Renal pelvis (tissue), 4 donors: ENCODE measurements around the gene NUDT14. TPM values are rescaled to one million over a fixed set of nuclear protein-coding genes. Genes with fewer than 3 reads are reported as not detected.

Experiments used
- DNase-seq: peaks from one replicate; pipeline ENCODE4 v3.0.0-alpha.2; 2013
- polyA plus RNA-seq, 3 donors: library from polyadenylated mRNA; unstranded; fragments of 120-200 nt; gene quantifications; one replicate each; pipeline ENCODE4 v1.2.1, GENCODE V29; 2013; ENCODE audit not compliant: insufficient read length in 3 of 3

NUDT14 gene
- polyA plus RNA-seq, 3 donors, result 36.6 to 44.0 (median 38.1) TPM

DNA sequence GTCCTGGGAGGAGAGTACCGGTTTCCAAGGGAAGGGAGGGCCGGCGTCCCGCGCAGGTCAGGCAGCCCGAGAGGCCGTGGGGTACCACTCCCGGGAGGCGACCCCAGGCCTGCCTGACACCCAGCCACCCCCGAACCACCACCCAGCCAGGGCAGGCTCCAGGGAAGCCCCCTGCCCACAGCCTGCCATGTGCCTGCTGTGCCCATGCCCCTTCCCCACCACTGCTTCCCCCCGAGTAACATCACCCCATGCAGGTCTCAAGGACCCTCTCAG, 2.3 kb downstream of the NUDT14 start:
- DNase-seq, result no peak

DNA sequence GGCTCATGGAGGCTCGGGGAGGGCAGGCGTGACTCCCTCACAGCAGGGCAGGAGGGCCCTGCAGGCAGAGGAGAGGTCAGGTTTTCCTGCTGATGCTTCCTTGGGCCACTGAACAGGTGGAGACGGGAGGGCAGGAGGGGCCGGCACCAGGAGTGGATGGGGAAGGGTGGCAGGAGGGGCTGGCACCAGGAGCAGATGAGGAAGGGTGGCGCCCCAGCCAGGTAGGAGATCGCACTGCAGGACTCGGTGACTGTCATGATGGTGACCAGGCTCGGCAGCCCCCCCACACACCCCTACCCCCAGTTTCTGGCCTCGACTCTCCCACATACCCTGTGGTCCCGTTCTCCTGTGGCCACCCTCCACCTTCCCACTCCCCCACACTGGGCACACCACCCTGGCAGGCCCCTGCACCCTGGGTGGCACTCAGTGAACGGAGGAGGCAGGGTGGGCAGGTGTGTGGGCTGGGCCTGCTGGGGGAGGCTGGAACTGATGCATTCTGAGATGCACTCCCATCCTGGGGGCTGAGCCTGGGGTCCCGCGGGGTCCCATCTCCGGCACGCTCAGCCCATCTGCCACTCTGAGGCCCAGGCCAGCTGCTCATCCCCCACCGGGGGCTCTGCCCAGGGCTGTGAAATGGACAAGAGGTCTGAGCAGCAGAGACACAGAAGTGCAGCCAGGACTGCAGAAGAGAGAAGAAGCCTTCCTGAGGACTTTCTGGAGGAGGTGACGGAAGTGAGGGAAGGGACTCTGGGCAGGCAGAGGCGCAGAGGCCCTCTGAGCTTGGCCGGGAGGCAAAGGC, 2.8 kb downstream of the NUDT14 start:
- no peak for DNase-seq

DNA sequence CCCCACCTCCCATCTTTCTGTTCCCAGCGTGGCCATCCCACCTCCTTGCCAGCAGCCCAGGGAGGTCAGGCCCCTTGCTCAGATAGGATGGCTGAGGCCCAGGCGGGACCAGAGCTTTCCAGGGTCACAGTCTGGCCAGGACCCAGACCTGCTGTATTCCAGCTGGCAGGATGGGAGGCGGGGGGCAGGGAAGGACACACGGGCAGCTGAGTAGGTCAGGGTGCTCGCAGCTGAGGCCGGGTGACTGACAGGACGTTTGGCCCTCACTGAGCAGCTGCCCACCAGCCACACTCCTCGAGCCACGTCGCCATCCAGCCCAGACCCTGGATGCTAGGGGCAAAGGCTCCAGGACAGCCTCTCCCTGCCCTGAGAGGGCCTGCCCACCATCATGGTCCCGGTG, 4.0 kb downstream of the NUDT14 start:
- DNase-seq, result no peak

DNA sequence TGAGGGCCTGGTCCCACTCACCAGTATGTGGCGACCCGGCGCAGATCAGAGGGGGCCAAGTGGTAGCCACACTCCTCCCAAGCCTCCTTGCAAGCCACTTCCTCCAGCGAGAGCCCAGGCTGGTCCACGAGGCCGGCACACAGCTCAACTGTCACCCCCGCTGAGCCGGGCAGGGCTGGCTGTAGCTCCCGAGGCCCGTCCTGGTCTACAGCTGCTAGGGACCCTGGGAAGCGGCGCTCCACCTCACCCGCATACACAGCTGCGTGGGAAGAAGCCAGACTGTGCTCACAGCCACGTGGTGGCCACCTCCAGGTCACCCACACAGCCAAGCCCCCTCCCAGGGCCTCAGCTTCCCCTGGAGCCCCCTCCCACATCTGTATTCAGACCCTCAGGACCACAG, 4.6 kb downstream of the NUDT14 start:
- DNase-seq, result no peak

DNA sequence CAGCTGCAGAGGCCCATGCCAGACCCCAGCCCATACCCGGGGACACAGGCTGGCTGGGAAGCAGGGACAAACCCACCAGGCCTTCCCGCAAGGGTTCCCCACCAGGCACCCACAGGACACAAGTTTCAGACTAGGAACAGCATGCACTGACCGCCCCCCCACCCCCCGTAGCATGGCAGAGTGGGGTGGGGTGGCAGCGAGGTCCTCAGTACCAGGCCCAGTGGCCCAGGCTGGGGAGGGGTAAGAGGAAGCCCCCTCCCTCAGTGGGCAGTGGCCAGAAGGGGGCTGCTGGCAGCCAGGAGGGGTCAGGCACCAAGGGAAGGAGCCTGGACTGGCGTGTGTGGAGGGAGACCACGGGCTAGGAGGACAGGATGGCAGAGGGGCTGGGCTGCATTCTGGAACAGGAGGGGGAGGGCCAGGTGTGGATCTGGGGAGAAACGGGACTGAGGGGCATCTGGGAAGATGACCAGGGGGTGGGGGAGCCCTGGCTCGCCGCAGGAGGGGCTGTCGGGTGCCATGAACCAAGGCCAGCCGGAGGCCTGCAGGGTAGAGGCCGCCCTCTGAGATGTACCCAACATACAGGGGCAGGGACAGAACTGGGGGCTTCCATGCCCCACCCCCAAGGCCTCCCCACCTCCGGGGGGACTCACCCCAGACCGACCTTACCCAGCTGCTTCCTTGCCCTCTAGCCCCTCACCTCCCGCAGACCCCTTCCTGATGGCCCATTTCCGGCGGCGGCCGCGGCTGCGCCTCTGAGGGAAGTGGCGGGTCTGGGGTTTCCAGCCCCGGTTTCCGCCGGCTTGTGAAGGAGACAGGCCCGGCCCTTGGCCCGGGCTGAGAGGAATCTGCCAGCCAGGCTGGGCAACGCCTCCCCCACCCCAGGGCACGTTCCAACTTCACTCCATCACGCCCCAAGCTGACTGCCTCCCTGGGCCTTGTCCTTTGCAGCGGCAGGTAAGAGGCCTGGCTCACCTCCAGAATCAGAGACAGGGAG, 6.9 kb downstream of the NUDT14 start:
- DNase-seq, result no peak

DNA sequence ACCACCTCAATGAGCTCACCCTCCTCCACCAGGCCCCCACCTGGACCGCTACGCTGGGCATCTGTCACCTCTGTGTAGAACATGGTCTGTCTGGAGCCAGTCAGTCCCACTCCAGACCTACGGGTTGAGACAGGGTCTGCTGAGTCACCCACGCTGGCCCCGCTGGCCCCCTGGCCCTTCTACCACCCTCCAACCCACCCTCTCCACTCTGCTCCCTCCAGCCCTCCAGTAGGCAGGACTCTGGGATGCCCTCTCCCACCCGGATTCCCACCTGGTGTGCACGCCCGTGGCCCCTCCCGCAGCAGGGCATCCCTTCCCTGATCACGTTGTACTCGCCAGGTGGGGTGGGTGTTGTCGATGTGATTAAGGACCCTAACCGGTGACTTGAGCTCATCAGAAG, 8.0 kb downstream of the NUDT14 start:
- no peak for DNase-seq

DNA sequence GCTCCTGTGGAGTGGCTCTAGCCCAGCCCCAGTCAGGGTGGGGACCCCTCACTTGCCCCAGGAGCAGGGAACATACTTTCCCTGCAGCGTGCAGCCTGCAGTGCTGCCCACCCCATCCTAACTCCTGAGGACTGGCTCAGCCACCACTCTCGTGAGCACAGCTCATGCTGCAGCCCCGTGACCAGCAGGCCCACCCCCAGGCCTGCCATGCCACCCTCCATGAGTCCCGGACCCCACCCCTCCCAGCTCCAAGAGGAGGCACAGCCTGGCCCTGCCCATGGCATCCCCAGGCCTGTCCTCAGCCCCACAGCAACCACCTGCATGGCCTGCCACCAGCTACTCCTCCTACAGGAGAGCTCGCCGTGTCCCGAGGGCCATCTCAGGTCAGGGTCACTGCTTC, 8.6 kb downstream of the NUDT14 start:
- no peak for DNase-seq

DNA sequence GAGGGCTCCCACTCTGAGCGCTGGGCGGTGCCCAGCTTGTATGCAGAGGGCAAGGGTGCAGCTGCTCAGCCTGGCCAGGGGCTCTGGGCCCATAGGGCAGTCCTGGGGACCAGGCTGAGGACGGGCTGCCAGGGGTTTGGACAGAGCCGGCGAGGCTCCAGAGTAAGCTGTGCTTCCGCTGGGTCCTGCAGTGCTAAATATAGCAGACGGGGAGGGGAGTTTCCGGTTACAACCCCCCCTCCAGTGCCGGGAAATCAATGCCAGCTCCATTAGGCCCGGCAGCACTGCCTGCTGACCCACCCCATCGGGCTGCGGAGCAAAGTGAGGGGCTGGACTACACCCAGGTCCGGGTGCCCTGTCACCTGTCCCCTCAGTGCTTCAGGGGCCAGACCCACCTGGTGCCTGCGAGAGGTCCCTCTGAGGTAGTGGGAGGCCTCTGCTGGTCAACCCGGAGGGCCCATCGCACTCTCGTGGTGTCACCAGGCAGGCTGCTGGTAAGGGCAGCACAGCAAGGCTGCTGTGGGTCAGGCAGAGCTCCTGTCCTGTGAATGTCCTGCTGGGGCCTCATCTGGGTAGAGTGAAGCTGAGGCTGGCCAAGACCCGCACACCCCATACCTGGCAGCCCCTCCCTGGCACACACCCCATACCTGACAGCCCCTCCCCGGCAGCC, 10.0 kb downstream of the NUDT14 start:
- DNase-seq, result no peak

DNA sequence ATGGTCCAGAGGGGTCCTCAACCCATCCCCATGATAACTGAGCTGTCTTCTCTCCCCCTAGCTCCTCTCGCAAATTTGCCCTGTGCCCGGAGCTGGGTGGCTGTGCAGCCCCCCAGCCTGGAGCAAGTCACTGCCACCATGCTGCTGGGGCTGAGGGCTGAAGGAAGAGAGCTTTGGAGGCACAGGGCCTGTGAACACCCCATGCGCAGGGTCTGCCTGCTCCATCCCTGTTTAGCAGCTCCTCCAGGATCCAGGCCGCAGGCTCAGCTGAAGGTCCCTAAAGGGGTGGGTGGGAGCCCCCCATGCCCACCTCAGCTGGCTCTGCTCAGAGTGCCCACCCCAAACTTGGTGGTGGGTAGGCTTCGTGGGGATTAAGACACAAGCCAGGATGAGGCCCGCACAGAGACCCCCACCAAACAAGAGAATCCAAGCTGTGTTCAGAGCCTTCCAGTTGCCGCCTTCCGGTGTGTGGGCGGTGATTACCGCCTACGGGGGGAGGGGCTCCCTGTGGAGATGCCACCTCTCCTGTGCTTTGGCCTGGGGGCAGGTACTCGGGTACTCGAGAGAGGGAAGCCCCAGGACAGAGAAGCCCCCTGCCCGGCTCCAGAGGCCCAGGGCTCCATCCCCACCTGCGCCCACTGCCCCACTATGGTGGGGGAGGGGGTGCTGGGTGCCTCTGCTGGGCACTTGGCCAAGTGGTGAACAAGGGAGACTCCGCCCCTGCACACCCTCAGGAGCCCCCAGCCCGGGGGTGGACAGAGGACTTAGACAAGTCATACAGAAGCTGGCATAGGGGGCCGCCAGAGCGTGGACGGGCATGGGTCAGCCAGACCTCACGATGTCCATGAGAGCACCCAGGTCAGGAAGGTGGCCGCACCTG, 11.1 kb downstream of the NUDT14 start:
- DNase-seq, result no peak

DNA sequence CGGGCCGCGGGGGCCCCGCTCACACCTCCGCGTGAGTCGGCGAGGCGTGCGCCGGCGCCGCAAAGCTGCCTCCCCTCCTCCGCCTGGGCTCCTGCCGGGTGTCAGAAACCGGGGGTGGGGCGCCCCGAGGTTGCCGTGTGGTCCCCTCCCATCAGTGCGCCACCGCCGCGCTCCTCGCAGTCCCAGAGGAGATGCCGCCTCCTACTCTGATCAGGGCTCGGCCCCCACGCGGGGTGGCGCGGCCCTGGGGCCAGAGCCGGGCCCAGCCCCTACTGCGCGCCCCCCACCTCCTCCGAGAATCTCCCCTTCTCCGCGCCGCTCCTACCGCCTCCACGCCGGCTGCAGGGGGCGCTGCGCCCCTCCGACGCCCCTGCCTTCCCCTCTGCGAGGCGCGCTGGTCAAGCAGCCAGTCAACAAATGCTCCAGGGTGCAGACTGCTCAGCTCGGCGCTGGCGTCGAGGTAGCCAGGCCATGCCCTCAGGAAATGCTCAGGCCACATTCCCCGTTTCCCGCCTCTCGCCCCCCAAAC, 12.1 kb downstream of the NUDT14 start:
- DNase-seq, result no peak

DNA sequence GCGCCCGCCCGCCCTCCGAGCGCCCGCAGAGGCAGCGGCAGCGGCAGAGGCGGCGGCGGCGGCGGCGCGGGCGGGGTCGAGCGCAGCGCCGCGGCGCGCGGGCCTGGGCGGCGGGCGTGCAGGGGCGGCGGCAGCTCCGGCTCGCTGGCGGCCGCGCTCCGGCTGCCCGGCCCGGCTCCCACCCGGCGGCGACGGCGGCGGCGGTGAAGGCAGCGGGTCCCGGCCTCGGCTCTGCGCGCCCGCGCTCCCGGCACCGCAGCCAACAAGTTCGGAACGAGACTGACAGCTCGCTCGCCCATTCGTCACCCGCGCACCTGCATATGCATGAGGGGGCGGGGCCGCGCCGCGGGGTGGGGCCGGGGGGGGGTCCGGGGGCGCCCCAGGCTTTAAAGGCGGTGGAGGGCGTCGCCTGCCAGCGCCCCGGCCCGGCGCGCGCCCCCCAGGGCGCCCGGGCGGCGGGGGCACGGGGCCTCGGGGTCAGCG, 12.6 kb downstream of the NUDT14 start, which contains the start of gene JAG2:
Gene JAG2 (minus strand): TSS at position 281 of the 483 bp plus-strand sequence. CDS start 356 bp downstream, outside the sequence.
- DNase-seq, result no peak

DNA sequence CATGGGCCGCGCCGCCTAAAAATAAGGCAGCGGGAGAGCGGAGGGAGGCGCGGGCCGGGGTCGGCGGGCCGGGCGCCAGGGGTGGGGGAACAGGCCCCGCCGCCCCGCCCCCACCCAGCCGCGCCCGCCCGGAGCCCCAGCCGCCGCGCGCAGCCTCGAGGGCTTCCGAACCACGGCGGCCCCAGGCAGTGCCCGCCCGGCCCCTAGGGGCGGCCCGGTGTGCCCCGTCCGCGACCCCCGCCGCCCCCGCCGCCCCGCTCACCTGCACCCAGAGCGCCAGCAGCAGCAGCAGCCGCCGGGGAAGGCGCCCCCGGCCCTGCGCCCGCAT, 13.1 kb downstream of the NUDT14 start:
- no peak for DNase-seq

DNA sequence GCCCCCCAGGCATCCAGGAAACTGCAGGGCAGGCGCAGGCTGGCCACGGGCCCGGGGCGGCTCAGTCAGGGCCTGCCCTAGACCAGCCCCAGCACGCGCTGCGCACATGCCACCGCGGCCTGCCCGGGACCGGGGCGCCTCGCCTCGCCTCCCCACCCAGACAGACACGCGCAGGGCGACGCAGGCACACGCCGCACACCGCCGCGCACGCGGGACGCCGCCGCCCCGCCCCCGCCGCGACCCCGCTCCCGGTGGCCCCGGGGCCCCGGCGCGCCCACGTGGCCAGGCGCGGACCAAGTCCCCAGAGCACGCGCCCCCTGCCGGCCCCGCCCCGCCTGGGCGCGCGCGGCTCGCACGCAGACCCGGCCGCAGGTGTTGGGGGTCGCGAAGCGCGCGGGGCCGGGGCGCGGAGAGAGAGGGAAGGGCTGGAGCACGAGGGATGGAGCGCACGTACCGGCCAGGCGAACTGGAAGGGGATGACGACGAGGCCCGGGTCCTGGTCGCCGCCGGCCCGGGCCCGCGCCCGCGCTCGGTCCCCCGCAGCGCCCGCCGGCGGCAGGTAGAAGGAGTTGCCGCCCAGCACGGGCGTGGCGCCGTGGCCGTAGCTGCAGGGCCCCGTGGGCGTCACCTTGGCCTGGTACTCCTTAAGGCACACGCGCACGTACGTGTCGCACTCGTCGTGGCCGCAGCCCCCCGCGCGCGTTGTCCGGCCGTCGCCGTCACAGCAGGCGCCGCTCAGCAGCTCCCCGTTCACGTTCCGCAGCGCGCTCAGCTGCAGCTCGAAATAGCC, 13.6 kb downstream of the NUDT14 start:
- no peak for DNase-seq

DNA sequence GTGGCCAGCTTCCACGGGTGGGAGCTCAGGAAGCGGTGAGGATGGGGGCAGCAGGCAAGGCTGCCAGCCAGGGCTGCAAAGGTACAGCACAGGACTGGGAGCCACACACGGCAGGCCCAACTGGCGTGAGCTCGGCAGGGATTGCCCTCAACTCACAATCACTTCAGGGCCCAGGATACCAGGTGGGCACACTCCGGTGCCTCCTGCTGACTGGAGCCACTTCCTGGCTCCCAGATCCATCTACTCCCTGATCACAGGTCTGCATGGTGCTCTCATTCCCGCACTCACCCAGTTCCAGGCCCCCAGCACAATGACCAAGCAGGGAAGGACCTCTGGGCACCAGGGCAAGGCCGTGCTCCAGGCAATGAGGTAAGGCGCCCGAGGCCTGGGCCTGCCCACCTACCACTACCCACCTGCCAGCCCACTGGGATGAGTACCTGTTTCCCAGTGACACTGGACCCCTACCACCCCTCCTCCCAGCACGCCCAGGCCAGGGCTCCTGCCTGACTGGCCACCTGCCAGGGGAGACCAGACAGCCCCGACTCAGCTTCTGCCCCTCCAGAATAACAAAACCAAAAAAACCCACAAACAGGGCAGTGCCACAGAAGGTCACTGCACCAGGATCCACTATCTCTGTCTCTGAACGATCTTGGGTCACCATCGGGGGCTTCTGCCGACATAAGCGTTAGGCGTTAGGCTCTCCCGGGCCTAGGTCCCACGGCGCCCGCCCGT, 14.4 kb downstream of the NUDT14 start:
- DNase-seq, result no peak

DNA sequence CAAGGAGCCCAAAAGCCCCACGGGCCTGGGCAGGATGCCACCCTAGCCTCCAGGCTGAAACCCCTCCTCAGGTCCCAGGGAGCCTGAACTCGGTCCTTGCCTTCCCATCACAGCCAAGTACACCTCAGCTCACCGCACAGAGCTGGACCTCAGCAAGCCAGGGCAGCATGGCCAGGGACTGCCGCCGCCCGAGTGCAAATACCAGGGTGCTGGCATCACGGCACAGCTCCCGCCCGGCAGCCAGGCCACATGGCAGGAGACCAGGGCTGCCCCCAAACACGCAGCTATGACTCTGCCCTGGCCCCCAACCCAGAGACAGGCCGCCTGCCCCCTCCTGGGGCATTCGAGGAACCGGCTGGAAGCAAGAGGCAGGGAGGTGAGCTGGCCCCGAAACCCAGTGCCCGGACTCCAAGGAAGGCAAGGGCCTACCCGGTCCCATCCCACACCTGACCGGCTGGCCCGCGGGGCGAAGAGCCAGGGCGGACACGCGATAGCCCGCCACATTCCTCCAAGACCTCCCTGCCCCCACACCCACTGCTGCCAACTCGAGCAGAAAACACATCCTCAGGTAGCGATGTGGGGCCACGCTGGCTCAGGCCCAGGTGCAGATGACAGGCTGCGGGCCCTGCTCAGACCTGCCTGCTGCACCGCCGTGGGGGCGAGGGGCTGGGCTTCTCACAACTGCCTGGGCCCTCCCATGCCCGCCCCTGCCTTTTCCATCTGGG, 15.2 kb downstream of the NUDT14 start:
- no peak for DNase-seq

DNA sequence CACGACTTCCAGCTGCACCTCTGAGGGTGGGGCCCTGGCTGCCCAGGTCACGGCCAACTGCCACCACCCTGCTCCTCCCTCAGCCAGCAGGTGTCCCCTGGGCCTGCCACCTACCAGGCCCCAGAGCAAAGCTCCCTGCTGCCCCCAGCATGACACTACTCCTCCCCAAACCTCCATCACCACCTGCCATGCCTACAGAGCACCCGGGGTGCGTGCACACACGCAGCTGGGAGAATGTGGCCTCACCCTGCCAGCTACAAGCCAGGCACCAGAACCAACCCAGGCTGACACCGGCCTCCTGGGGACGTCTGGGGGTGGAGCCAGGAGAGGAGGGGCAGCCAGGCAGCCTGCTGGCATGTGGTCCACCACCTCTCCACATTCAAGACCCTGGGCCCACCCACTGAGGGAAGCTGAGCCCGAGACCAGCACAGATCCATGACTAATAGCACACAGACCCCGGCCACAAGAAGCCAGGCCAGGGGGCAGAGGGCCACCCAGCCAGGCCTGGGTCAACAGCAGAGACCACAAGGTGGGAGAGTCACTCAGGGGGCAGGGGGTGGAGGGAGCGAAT, 15.9 kb downstream of the NUDT14 start:
- DNase-seq, result no peak

DNA sequence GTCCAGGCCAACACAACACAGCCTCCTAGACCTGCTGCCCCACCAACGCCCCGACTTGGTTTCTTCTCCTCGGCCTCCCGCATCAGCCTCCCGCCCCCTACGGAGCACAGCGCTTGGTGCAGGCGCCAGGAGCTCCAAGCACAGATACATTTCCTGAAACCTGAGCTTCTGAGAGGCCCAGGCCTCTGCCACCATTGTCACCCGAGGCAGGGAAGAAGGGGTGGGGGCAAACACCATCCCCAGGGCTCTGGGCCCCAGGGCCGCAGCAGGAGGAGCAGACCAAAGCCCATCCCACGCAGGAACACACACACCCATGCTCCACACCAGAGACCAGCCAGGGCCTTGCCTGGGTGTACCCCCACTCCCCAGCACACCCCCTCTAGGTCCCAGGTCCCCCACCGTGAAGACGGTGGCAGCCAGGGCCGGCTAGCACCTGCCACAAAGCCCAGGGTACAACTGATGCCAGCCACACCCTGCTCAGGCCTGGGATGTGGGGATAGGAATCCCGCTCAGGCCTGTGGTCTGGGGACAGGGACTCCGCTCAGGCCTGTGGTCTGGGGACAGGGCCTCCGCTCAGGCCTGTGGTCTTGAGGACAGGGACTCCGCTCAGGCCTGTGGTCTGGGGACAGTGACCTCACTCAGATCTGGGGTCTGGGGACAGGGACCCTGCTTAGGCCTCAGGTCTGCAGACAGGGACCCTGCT, 17.9 kb downstream of the NUDT14 start:
- no peak for DNase-seq

DNA sequence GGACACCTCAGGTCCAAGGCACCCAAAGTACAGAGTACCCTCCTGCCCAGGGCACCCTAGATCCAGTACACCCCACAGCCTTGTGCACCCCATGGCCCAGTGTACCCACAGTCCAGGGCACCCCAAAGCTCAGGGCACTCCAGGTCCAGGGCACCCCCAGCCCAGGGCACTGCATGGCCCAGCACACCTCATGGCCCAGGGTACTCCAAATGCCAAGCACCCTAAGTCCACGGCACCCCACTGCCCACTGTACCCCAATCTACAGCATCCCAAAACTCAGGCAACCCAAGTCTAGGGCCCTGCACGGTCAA, 18.5 kb downstream of the NUDT14 start:
- no peak for DNase-seq
